Nephron progenitor cell (in vitro differentiated cells): ENCODE measurements around the gene RANBP1.

Experiments used
- DNase-seq: peaks from one replicate; pipeline ENCODE4 v3.0.0; 2021
- H3K27ac Mint-ChIP-seq: 2 replicates; pipeline ENCODE4 v1.8.0; 2021; ENCODE audit warnings: mild to moderate bottlenecking, moderate library complexity, mixed read lengths
- H3K27me3 Mint-ChIP-seq: 2 replicates; pipeline ENCODE4 v1.8.0; 2021; ENCODE audit warnings: mild to moderate bottlenecking, low read depth, mixed read lengths; ENCODE audit not compliant: poor library complexity
- H3K36me3 Mint-ChIP-seq: 2 replicates; pipeline ENCODE4 v1.8.0; 2021; ENCODE audit warnings: low read depth, mixed read lengths
- H3K4me1 Mint-ChIP-seq: 2 replicates; pipeline ENCODE4 v1.8.0; 2021; ENCODE audit warnings: mixed read lengths
- H3K4me3 Mint-ChIP-seq: 2 replicates; pipeline ENCODE4 v1.8.0; 2021; ENCODE audit warnings: mild to moderate bottlenecking, moderate library complexity, mixed read lengths
- H3K9me3 Mint-ChIP-seq: 2 replicates; pipeline ENCODE4 v1.8.0; 2021; ENCODE audit warnings: mild to moderate bottlenecking, moderate library complexity, mixed read lengths
- CTCF ChIP-seq: fragments of 200-600 bp; sonication (generic); IDR thresholded peaks from 2 replicates; pipeline ENCODE4 v1.5.0; 2021; ENCODE audit warnings: antibody characterized with exemption

Gene RANBP1

GRCh38 chr22:20096574-20097420 lies 19.1 kb upstream of the RANBP1 start:
- peaks cover 4% of the 10 kb centered on the region for H3K27me3 Mint-ChIP-seq
- TF ChIP-seq CTCF = no peak

GRCh38 chr22:20099099-20099711 lies 16.7 kb upstream of the RANBP1 start:
- no peak overlapping the region for H3K4me3 Mint-ChIP-seq
- H3K4me1 Mint-ChIP-seq = no peaks in the 10 kb centered on the region
- H3K9me3 Mint-ChIP-seq = peaks cover 4% of the 10 kb centered on the region
- peaks cover 4% of the 10 kb centered on the region for H3K27me3 Mint-ChIP-seq
- DNase-seq = no peak
- peaks cover 90% of the 10 kb centered on the region for H3K36me3 Mint-ChIP-seq
- TF ChIP-seq CTCF = no peak
- no peak overlapping the region for H3K27ac Mint-ChIP-seq

More at GRCh38 chr22:20096574-20097420, 19.1 kb upstream of the RANBP1 start:
- H3K9me3 Mint-ChIP-seq = peaks cover 4% of the 10 kb centered on the region
- no peak for DNase-seq
- H3K4me3 Mint-ChIP-seq = no peak overlapping the region
- peaks cover 94% of the 10 kb centered on the region for H3K36me3 Mint-ChIP-seq
- no peaks in the 10 kb centered on the region for H3K4me1 Mint-ChIP-seq
- no peak overlapping the region for H3K27ac Mint-ChIP-seq

- no peak overlapping the region for H3K27ac Mint-ChIP-seq
- DNase-seq = no peak
- H3K9me3 Mint-ChIP-seq = peaks cover 4% of the 10 kb centered on the region
- H3K4me1 Mint-ChIP-seq = no peaks in the 10 kb centered on the region
- H3K27me3 Mint-ChIP-seq = peaks cover 4% of the 10 kb centered on the region
- no peak overlapping the region for H3K4me3 Mint-ChIP-seq
- H3K36me3 Mint-ChIP-seq = peaks cover 66% of the 10 kb centered on the region
- no peak for TF ChIP-seq CTCF
Observed at GRCh38 chr22:20101638-20102037, 14.3 kb upstream of the RANBP1 start.

GRCh38 chr22:20102203-20102780 lies 13.6 kb upstream of the RANBP1 start:
- Mint-ChIP-seq H3K36me3 (peaks cover 61% of the 10 kb centered on the region), H3K4me1 (no peaks in the 10 kb centered on the region), H3K4me3 (no peak overlapping the region), H3K27ac (peak overlapping the region; percentile 89), H3K9me3 (no peaks in the 10 kb centered on the region), H3K27me3 (no peaks in the 10 kb centered on the region)
- no peak for TF ChIP-seq CTCF
- DNase-seq = no peak

GRCh38 chr22:20105456-20106204 lies 10.3 kb upstream of the RANBP1 start:
- H3K4me3 Mint-ChIP-seq = no peak overlapping the region
- DNase-seq = no peak

More at GRCh38 chr22:20105456-20106204, 10.3 kb upstream of the RANBP1 start:
- Mint-ChIP-seq H3K27ac (no peak overlapping the region), H3K27me3 (no peaks in the 10 kb centered on the region), H3K4me1 (no peaks in the 10 kb centered on the region), H3K9me3 (no peaks in the 10 kb centered on the region), H3K36me3 (peaks cover 38% of the 10 kb centered on the region)
- TF ChIP-seq CTCF = no peak
